NB4 (cell line): Measurements from ENCODE around the gene SAXO2.
A peak's percentile ranks its signal among the peaks of the same experiment; 100 is the strongest.
"Not testable (repeated sequence)": the region's sequence is repeated elsewhere in the genome, so short reads cannot be mapped to it uniquely, and the experiment has no call there.

Source experiments
- DNase-seq: peaks from one replicate; pipeline ENCODE4 v3.0.0; 2010; ENCODE audit warnings: low read depth
- H3K4me3 ChIP-seq: one replicate; pipeline ENCODE4 v1.5.1; 2011; ENCODE audit warnings: mild to moderate bottlenecking, low read depth, low read length, moderate library complexity
- MYC ChIP-seq: IDR thresholded peaks from 2 replicates; pipeline ENCODE4 v1.6.1; 2011; ENCODE audit warnings: low read depth, low read length
- POLR2A ChIP-seq: IDR thresholded peaks from 2 replicates; pipeline ENCODE4 v1.6.1; 2011; ENCODE audit warnings: mild to moderate bottlenecking; ENCODE audit not compliant: insufficient read length; ENCODE audit errors: extremely low read depth
- TF ChIP-seq, protein P1 (sequence below): IDR thresholded peaks from 2 replicates; pipeline ENCODE4 v1.6.1; 2011; ENCODE audit warnings: low read depth, low read length
- TF ChIP-seq, protein P2 (sequence below): IDR thresholded peaks from one replicate; pipeline ENCODE4 v1.5.1; 2012; ENCODE audit warnings: low read depth, low read length

SAXO2 gene, protein sequence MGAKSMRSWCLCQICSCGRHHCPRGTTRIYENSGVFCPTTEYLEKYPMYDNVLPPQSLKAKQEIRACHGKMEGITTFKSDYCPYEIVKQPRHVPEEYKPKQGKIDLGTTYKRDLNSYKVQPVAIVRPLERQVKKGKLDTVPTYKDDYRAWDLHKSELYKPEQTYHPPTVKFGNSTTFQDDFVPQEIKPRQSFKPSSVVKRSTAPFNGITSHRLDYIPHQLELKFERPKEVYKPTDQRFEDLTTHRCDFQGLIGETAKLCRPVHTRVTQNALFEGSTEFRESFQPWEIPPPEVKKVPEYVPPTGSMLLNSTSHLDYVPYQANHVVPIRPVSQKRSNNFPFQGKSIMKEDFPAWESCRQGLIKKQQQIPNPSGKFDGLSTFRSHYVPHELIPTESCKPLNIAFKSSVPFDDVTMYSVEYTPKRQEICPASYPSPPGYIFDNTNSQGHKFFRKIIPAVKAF

GRCh38 chr15:82262422-82263026 is at the start of gene SAXO2, which contains the start of gene EFL1:
Gene SAXO2 (plus strand): TSS chr15:82262818. CDS start chr15:82262880, 62 bp downstream.
Gene EFL1 (minus strand): TSS chr15:82262734. CDS start chr15:82261778, 956 bp downstream.
- DNase-seq: peak; percentile 93
- TF ChIP-seq, protein P1, sequence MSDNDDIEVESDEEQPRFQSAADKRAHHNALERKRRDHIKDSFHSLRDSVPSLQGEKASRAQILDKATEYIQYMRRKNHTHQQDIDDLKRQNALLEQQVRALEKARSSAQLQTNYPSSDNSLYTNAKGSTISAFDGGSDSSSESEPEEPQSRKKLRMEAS: no peak; the same call in 1 of the 2 replicates
- peak; percentile 71 for TF ChIP-seq POLR2A
- peak within 1 kb of the TSS; percentile 81 for H3K4me3 ChIP-seq

DNA sequence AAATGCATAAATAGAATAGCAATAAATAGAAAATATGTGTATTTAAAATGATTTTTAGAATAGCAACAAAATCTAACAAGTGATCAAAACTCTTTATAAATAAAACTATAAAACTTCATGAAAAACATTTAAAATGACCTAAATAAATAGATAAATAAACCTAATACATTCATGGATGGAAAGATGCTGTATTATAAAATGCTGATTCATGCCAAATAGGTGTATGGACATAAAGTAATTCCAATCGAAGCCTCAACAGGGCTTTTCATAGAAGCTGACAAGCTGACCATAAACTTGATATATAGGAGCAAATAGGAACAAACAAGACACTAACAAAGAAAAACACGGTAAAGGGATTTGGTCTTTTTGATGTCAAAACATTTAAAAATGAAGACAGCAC is 46.5 kb upstream of the SAXO2 start:
- H3K4me3 ChIP-seq, DNase-seq: not testable (repeated sequence)

DNA sequence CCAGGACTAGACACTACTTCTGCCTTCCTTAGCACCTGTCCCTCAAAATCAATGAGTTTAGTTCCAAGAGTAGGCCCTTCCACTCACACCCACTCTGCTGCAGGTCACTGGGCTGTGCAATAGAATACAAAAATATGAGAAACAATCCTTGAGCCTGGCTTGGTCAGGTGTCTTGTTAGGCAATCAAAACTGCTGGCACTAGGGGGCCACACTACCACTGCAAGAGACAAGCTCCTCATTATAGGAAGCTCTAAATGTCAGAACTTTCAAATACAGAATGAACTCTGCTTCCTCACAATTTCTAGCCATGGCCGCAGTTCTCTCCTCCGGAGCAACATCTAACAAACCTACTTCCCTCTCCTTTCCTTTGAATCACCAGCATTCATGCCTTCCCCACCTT is 41.1 kb upstream of the SAXO2 start:
- H3K4me3 ChIP-seq: not testable (repeated sequence)
- DNase-seq: peak; percentile 46
- TF ChIP-seq, protein P2, sequence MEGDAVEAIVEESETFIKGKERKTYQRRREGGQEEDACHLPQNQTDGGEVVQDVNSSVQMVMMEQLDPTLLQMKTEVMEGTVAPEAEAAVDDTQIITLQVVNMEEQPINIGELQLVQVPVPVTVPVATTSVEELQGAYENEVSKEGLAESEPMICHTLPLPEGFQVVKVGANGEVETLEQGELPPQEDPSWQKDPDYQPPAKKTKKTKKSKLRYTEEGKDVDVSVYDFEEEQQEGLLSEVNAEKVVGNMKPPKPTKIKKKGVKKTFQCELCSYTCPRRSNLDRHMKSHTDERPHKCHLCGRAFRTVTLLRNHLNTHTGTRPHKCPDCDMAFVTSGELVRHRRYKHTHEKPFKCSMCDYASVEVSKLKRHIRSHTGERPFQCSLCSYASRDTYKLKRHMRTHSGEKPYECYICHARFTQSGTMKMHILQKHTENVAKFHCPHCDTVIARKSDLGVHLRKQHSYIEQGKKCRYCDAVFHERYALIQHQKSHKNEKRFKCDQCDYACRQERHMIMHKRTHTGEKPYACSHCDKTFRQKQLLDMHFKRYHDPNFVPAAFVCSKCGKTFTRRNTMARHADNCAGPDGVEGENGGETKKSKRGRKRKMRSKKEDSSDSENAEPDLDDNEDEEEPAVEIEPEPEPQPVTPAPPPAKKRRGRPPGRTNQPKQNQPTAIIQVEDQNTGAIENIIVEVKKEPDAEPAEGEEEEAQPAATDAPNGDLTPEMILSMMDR: peak; percentile 23

DNA sequence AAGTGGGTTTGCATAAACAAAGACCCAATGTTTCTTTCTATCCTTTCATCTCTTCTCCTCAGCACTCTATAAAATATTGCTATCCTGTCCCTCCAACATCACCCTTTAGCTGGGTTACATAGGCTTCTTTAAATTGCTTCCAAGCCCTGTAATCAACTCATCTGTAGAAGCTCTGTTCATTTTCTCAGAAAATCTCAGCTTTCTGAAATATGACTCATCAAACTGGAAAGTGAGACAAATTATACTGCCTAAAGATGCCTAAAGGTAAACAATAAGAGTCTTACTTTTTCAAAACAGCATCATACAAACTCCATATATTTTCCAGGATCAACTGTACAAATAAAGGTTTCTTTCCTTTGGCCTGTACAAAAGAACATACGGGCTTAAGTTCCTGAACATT is 33.9 kb upstream of the SAXO2 start:
- TF ChIP-seq POLR2A: no peak
- TF ChIP-seq MYC: no peak
- TF ChIP-seq, protein P2: no peak
- TF ChIP-seq, protein P1: no peak
- no peak for DNase-seq
- H3K4me3 ChIP-seq: no peak overlapping the region

DNA sequence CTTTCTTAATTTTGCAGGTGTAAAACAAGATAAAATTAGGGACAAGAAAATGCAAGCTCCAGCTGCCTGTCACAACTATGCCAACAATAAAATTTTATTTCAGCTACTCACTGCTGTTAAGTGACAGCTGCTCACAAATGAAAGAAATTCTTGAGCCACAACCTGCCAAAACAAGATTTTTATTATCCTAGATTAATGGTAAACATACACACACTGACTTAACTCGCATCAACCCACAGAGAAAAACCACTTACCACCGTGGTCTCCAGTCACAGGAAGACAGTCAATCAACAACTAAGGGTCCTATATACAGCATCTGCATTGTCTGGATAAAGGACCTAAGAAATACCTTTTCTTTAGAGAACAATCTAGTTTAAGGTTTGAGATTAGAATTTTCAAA is 31.4 kb upstream of the SAXO2 start:
- TF ChIP-seq POLR2A (no peak), MYC (no peak)
- TF ChIP-seq, protein P1: no peak
- TF ChIP-seq, protein P2: no peak
- DNase-seq: no peak
- no peak overlapping the region for H3K4me3 ChIP-seq

- TF ChIP-seq, protein P1: no peak
- TF ChIP-seq MYC (no peak), POLR2A (no peak)
- TF ChIP-seq, protein P2: no peak
- no peak overlapping the region for H3K4me3 ChIP-seq
- no peak for DNase-seq
These were observed 30.8 kb upstream of the SAXO2 start for GRCh38 chr15:82231842-82232241.

DNA sequence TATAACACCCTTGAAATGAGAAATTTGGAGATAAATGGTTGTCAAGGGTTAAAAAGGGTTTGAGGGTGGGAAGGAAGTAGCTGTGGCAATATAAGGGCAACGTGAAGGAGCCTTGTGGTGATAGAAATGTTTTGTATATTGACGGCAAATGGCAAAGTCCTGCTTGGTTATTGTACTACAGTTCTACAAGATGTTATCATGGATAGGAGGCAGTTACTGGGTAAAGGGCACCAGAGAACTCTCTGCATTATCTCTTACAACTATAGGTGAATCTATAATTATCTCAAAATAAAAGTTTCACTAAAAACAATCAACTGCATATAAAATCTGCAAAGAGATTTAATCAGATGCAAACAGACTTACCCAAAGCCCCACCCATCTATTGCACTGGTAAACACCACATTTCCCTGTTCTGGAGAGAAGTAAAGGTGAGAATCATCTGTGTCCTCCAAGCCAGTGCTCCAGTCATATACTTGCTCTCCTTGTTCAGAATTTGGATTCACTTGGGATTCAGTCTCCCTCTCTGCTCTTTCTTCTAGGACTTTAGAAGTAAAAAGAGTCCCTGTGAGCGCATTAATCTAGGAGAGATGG is 24.6 kb upstream of the SAXO2 start:
- not testable (repeated sequence) for DNase-seq, H3K4me3 ChIP-seq
